GM19023 (cell line): Measurements from ENCODE around the gene ADAMTS2.

Experiments used
- ATAC-seq: cut with Tn5 transposase; IDR thresholded peaks from one replicate; pipeline ENCODE4 v1.9.1; 2021; ENCODE audit warnings: mild to moderate bottlenecking, moderate library complexity; ENCODE audit not compliant: unreplicated experiment

ADAMTS2 gene

DNA sequence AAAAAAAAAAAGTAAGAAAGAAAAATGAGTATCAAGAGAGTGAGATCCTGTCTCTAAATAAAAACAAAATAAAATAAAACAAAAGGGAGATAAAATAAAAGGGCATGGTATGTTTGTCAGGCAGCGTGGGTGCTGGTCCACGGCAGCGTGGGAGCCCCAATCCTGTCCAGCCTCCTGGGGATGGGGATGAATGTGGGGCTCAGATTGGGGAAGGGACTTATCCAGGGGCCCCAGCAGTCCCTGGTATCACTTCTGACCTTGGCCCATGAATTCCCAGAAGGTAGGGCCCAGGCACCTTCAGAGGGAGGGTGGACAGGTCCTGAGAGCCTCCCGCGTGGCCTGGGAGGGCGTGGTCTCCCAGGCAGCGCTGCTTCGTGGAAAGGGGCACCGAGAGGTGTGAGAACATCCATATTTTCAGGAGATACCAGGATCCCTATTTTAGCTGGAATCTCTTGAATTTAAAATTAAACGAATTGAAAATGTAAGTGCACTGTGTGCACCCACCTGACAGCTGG, 213.9 kb downstream of the ADAMTS2 start:
- no peak for ATAC-seq

DNA sequence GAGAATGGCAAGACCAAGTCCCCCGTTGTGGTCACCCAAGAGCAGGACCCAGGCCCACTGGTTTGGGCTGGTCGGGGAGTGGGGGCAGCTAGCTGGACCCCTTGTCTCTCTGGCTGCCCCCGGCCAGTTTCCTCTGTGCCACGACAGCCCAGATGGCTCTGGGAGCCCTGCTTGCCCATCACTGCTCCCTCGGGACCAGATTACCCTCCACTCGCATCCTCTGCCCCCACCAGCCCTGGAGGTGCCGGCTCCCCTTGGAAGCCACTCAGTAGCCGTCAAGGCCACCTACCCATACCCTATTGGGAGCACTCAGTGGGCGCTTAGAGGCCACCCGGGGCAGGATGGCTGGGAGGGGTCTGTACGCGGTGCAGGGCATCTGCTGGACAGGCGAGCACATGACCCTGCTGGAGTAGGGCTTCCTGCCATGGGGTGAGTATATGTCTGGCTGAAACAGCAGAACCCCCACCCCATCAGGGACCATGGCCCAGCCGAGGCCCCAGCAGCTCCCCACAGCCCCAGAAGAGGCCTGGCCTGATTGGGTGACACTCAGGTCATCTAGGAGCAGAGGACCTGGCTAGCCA, 215.1 kb downstream of the ADAMTS2 start:
- no peak for ATAC-seq

DNA sequence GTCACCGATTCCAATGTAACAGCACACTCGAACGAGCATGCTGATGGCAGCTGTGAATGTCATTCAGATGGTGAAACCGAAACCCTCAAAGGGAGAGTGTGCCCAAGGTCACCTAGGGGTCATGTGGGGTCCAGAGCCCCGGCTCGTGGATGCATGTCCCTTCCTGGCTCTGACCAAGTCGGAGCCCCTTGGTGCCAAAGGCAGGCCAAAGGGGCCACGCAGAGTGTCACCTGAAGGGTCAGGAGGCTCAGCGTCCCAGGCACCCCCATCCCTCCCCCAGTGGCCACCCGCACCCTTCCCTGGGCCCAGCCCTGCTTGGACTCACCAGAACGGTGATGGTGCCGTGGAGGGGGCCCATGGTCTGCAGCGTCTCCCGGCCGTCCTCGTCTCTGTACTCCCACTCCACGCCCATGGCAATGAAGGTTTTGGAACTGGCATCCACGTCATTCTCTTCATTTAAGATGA, 215.6 kb downstream of the ADAMTS2 start:
- ATAC-seq: no peak

DNA sequence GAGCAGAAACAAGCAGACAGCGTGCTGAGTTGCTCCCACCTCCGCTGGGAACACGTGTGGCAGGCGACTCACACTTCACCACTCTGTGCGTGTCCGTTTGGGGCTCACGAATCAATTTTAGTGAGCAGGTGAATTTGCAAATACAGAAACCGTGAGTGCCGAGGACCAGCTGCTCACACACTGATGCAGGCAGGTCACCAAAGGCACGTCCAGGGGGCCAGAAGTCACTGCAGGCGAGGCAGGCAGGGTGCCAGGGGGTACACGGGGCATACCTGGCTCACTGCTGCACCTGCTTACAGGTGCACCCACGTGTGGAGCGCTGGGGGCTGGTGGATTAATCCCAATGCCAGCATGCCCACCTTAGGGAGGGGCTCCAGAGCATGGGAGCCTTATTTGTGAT, 216.3 kb downstream of the ADAMTS2 start:
- ATAC-seq: no peak

DNA sequence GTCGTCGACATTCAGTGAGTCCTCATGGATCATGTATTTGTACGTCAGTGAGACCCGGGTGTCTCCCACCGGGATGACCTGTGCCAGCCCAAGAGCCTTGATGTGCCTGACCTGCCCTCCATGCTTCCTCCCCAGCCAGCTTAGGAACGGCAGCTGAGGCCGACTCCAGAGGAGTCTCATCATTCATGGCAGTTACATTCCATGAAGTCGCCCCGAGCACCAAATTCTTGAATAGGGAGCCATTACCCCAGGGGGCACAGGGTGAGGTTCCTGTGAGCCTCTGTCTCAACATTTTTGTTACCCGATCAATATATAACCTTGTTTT, 217.3 kb downstream of the ADAMTS2 start:
- ATAC-seq: no peak

DNA sequence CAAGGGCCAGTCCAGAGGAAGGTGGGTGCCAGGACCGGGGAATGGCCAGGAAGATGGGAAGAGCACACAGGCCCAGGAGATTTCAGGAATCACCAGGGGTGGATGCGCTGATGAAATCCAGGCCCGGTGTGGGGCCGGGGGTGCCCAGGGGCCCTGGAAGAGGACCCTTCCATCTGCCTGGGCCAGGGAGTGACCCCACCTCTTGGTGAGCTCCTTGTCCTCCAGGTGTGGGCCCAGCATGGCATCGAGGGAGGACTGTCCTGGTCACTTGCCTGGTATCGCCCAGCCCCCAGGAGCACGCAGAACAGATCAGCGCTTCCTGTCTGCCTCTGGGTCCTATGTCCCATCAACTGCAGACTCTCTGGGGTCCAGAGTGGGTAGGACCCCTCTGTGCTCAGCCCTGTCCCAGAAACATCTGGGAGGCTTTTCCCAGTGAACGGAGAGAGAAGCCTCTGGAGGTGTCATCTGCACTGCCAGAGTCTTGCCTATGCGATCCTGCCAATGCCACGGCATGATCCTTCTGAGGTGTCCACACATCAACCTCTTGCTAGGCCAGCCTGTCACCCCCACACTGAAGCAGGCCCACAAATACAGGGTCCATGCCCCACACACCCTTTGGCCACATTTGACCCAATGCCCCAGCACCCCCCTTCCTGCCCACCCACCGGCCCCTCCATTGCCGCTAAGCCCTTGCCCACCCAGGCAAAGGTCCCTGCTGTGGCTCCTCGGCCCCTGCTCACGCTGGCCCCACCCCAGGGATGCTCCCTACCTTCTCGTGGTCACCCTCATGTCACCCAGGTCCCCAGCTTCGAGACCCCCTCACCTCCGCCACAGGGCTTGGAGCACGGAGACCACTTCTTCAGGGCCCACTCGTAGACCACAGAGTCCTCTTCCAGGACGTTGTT, 217.9 kb downstream of the ADAMTS2 start:
- ATAC-seq: no peak

DNA sequence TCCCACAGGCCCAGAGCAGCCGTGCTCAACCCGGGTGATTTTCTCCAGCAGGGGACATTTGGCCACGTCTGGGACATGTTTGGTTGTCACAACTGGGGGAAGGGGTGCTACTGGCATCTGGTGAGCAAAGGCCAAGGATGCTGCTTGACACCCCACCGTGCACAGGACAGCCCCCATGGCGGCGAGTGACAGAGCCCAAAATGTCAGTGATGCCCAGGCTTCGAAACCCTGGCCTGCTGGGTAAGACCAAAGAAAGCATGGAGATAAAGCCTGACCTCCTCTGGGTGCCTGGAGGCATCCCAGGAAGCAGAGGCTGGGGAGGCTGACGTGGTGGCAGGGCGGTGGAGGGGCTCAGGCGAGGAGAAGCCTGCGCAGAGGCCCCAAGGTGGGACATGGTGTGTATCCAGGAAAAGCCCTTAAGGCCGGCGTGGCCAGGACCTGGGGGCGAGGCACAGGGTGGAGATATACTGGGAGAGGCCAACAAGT, 218.7 kb downstream of the ADAMTS2 start:
- no peak for ATAC-seq

DNA sequence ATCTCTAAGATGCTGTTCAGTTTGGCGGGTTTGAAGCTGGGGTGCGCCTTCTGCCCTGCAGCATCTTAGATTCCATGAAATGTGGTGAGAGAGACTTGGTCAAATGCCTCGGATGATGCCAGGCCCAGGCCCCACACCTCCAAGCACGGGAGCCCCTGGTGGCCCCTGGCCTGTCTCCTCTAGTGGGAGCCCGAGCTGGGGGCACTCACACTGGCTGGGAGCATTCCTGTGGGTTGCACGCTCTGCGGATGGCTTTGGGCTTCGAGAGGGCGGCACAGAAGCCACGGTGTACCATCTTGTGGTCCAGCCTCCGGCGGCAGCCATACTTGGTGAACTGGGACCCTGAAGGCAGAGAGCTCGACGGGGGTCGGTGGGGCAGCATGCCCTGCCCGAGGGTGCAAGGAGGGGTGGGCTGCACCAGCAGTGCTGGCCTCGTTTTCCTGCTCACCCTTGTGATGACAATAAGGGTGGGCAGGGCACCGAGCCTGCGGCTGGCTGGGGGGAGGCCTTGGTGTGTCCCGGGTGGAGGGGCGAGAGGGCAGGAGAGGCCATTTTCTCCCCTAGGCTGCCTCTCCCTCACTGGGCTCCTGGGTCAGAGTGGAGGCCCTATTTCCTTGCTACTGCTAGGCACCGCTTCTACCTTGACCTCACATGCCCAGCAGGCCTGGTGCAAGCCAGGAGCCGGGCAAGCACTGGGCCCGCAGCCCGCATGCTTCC, 219.3 kb downstream of the ADAMTS2 start:
- ATAC-seq: no peak

DNA sequence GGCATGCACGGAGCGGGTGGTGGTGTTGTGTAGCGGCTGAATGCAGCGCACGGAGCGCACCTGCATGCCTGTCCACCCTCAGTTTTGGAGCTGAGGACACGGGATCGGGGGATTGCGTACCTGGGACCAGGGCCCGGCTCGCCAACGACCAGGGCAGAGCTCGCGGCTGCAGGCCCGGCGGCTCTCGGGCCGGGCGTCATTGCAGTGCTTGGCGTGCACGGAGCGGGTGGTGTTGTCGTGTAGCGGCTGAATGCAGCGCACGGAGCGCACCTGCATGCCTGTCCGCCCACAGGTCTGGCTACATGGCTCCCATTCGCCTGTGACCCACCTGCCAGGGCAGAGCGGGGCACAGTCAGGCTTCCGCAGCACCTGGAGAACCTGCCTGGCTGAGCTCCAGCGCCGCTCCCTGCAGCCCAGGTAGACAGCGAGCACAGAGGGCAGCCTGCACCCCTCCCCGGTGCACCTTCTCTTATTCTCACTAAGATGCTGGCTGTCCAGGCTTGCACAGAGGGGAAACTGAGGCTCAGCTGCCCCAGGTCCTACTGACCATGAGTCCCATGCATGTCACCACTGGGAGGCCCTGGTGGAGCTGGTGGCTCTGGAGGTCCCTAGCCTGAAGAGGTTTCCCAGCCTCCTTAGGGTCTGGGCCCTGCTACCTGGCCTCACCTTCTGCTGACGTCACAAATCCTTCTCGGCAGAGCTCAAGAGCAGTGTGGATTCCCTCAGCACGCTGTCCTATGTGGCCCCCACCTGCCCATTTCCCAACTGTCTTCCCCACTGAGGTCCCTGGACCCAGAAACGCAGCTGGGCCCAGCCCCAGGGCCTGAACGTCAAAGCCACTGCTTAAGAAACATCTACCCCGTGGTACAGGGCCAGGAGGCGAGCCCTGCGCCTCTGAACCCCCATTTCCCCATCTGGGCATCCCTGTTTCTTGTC, 220.1 kb downstream of the ADAMTS2 start:
- ATAC-seq: no peak

DNA sequence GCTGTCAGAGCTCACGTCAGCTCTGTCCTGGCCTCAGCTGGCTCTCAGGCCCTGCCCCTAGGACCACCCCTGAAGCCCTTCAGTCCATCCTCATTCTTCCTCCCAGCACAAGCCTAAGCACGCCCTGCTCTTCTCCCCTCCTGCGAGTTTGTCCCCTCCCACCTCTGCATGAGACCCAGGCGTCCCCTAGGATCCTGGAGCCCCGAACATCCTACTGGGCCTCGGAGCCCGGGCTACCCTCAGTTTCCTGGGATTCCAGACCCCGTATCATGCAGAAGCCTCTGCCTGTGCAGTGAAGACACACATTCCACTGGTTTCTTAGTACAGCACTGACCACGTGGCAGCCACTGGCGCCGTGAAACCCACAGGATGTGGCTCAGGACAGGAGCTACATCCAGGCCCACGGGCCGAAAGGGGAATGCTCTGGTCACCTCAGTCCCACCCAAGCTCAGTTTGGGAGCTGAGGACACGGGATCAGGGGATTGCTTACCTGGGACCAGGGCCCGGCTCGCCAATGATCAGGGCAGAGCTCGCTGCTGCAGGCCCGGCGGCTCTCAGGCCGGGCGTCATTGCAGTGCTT, 220.9 kb downstream of the ADAMTS2 start:
- ATAC-seq: no peak

DNA sequence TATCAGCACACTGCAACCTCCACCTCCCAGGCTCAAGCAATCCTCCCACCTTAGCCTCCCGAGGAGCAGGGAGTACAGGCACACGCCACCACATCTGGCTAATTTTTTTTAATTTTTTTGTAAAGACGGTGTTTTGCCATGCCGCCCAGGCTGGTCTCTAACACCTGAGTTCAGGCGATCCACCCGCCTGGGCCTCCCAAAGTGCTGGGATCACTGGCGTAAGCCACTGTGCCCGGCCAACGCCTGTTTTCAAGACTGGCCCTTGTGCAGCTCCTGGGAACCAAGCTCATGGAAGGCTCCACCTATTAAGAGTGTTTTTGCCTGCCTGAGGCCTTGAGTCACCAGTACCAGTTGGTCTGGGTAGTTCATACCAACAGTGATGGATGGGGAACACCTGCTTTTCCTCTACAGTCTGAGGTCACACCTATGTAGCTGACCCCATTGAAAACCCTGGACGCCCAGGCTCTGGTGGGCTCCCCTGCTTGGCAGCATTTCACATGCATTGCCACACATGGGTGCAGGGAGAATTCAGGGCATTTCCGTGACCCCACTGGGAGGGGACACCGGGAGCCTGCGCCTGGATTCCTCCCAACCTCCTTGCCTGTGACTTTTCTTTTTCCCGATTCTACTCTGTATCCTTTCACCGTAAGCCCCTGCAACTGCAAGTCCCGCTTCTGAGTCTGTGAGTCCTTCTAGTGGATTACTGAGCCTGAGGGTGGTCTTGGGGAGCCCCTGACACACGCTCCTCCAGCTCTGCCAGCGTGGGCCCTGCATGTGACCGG, 221.6 kb downstream of the ADAMTS2 start:
- ATAC-seq: no peak

DNA sequence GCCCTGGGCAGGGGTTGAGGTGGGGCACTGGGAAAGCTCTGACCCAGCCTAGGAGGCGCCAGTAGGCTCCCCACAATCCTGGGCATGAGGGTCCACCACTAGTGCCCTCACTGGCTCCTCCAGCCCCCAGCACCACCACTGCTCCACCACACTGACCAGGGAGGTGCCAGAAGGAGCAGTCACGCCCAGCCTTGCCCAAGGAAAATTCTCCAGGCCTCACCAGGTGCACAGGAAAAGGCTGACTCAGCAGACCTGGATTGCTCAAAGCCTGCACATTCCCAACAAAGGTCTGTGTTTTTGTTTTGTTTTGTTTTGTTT, 222.2 kb downstream of the ADAMTS2 start:
- ATAC-seq: no peak

DNA sequence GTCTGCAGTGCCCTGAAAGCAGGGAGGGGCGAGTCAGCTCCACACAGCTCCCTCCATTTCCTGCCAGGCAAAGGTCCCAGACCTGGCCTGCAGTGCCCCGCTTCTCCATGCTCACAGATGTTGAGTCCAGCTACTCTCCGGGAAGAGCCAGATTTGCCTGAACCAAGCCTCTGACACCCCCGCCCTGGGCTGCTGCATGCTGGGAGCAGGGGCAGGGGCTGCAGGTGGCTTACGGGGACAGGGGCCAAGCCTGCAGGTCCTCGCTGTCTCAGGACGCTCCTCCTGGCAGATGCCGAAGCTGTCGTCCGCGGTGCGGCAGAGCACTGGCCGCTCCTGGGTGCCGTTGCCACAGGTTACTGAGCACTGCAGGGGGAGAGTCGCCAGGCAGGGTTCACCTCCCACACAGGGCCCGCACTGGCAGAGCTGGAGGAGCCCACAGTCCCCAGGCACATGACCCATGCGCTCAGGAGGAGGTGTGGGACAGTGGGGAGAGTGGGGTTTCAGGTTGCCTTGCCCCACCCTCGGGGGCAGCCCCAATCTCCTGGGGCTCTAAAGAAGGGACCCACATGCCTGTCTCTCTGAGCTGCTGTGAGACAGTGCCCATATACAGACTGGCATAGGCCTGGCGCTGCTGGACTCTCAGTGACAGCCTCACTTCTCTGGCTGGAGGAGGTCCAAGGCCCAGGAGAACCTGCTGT, 222.7 kb downstream of the ADAMTS2 start:
- ATAC-seq: no peak

DNA sequence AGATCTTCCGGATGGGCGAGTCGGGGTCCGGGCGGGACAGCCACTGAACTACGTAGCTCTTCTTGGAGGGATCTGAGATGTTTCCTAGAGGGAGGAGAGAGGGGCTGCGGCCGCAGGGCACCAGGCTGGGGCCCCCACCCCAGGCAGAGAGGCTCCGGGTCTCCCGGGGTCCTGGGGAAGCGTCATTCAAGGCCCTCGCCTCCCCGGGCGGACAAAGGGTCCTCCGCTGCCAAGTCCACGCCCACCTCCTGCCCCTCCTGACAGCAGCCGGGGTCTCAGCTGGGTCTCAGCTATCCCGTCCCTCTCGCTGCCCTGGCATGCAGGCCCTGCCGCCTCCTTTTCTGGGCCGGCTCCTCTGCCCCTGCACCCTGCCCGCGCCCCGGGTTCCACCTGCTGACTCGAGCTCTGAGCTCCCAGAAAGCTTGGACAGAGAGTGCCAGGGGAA, 223.6 kb downstream of the ADAMTS2 start:
- no peak for ATAC-seq

DNA sequence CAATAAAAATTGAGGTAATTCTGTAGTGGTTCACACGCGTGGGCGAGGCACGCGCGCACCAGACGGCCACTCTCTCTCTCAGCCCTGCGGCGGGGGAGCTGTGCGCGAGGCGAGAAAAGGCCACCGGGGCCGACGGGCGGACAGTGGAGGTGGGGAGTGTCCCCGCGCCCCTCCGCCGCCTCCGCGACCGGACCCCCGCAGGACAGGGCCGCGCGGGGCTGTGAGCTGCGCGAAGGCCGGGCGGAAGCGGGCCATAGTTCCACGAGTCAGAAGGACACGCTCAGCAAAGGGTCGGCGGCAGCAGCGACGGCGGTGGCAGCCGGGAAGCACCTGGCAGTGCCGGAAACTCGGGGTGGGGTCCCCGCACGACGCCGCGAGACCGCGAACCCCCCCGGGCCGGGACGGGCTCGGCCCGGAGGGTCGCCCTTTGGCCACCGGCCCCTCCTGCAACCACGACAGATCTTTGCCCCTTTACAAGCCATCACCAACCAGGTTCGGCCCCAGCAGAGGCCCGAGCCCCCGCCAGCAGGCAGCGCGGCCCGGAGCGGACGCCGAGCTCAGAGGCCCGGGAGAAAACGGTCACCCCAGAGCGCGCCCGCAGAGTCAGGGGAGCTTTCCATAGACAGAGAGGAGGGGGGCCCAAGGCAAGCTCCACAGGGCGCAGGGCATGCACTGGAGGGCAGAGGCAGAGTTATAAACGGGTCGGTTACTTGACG, 224.2 kb downstream of the ADAMTS2 start:
- no peak for ATAC-seq

DNA sequence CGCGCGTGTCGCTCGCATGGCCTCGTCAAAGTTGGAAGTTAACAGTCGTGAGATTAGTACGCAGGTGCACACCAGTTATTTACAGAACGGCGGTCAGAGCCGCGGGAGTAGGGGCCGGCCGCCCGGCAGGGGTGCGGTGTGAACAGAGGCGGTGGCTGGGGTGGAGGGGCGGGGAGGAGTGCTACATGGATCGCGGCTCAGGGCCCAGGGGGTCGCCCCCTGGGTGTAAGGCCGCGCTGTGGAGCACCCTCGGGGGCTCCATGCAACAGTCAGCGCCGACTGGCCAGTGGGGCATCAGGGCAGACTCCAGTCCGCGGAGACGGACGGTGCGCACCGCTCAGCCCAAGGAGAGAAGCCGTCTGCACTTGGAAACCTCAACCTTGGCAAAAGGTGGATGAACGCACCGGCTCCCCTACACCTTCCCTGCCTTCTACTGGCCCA, 224.8 kb downstream of the ADAMTS2 start:
- ATAC-seq: no peak

DNA sequence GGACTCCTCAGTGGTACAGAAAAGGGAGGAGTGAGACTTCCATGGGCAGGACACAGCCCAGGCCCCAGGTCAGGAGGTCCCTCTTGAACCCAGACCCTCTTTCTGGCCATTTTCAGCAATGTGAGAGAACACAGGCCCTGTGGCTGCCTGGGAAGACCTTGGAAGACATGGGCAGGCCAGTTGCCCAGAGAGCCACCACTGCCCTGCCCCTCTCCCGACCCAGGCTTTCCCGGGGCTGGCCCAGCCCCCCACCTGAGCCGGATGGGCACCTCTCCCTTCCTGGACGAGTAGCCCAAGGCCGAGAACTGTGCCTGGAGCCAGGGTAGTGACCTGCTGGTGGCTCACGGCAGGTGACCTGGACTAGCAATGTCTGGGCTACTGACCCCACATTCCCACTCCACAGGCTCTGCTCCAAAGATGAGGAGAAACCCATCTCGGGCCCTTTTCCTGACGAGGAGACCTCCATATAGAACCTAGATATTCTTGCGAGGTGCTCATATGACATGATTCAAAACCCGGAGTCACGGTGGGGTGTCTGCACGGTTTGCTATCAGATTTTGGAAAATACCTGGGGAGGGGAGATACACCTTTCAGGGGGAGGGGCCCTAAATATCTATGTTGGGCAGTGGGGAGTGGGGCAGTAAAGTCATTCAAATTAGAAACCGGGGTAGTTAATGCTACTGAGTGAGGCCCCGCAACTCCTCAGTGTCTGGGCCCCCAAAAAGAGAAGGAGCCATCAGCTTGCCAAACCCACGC, 225.7 kb downstream of the ADAMTS2 start:
- no peak for ATAC-seq
